SK-N-SH treated with all-trans-retinoic acid at 6 μM for 48 hours (cell line): ENCODE measurements around the gene IFNA6.
A peak's percentile ranks its signal among the peaks of the same experiment; 100 is the strongest.

Source experiments
- ATAC-seq: fragments of 200-7000 bp; cut with Tn5 transposase; 3 replicates; pipeline ENCODE4 v1.9.1; 2020; ENCODE audit warnings: mild to moderate bottlenecking, moderate library complexity
- ARNTL ChIP-seq: fragments of 450-650 bp; formaldehyde crosslinking; IDR thresholded peaks from 2 replicates; pipeline ENCODE4 v1.5.0; 2020; ENCODE audit warnings: low read depth, mild to moderate bottlenecking, moderate library complexity, borderline replicate concordance
- CSDC2 ChIP-seq: fragments of 250-450 bp; sonication (Bioruptor Pico); IDR thresholded peaks from 2 replicates; pipeline ENCODE4 v1.5.0; 2020; ENCODE audit warnings: mild to moderate bottlenecking, moderate library complexity
- GLIS3 ChIP-seq: fragments of 250-450 bp; sonication (Bioruptor Pico); IDR thresholded peaks from 2 replicates; pipeline ENCODE4 v1.5.0; 2020; ENCODE audit warnings: mild to moderate bottlenecking, moderate library complexity
- ISL1 ChIP-seq: fragments of 250-450 bp; sonication (Bioruptor Pico); IDR thresholded peaks from 2 replicates; pipeline ENCODE4 v2.1.2; 2022; ENCODE audit warnings: mild to moderate bottlenecking, moderate library complexity
- RARB ChIP-seq: fragments of 250-450 bp; sonication (Bioruptor Pico); IDR thresholded peaks from 2 replicates; pipeline ENCODE4 v1.8.0; 2021; ENCODE audit warnings: mild to moderate bottlenecking, moderate library complexity
- TCF4 ChIP-seq: fragments of 250-450 bp; sonication (Bioruptor Pico); IDR thresholded peaks from 2 replicates; pipeline ENCODE4 v1.8.0; 2021; ENCODE audit warnings: mild to moderate bottlenecking, moderate library complexity, borderline replicate concordance
- ZC3H10 ChIP-seq: fragments of 250-450 bp; sonication (Bioruptor Pico); IDR thresholded peaks from 2 replicates; pipeline ENCODE4 v1.5.1; 2021; ENCODE audit warnings: mild to moderate bottlenecking, moderate library complexity
- ZFP3 ChIP-seq: fragments of 250-450 bp; sonication (Bioruptor Pico); IDR thresholded peaks from 2 replicates; pipeline ENCODE4 v1.5.0; 2020; ENCODE audit warnings: mild to moderate bottlenecking, moderate library complexity
- ZFP30 ChIP-seq: fragments of 450-650 bp; formaldehyde crosslinking; IDR thresholded peaks from 2 replicates; pipeline ENCODE4 v1.5.0; 2022; ENCODE audit warnings: mild to moderate bottlenecking, moderate library complexity
- ZNF565 ChIP-seq: fragments of 450-650 bp; formaldehyde crosslinking; conservative IDR thresholded peaks from 2 replicates; pipeline ENCODE4 v1.5.0; 2020; ENCODE audit warnings: low read depth, mild to moderate bottlenecking, moderate library complexity
- ZNF70 ChIP-seq: fragments of 450-650 bp; formaldehyde crosslinking; IDR thresholded peaks from 2 replicates; pipeline ENCODE4 v1.5.0; 2020; ENCODE audit warnings: mild to moderate bottlenecking, moderate library complexity
- TF ChIP-seq, protein P1 (sequence below): fragments of 250-450 bp; sonication (Bioruptor Pico); IDR thresholded peaks from 2 replicates; pipeline ENCODE4 v1.8.0; 2020; ENCODE audit warnings: mild to moderate bottlenecking, moderate library complexity, borderline replicate concordance
- TF ChIP-seq, protein P2 (sequence below): fragments of 250-450 bp; sonication (Bioruptor Pico); IDR thresholded peaks from 2 replicates; pipeline ENCODE4 v1.5.0; 2020; ENCODE audit warnings: mild to moderate bottlenecking, moderate library complexity
- TF ChIP-seq, protein P3 (sequence below): fragments of 250-450 bp; sonication (Bioruptor Pico); IDR thresholded peaks from 2 replicates; pipeline ENCODE4 v1.5.1; 2020; ENCODE audit warnings: low read depth, mild to moderate bottlenecking, moderate library complexity
- TF ChIP-seq, protein P4 (sequence below): fragments of 250-450 bp; sonication (Bioruptor Pico); IDR thresholded peaks from 2 replicates; pipeline ENCODE4 v1.8.0; 2021; ENCODE audit warnings: low read depth, mild to moderate bottlenecking, moderate library complexity, borderline replicate concordance
- TF ChIP-seq, protein P5 (sequence below): fragments of 250-450 bp; sonication (Bioruptor Pico); IDR thresholded peaks from 2 replicates; pipeline ENCODE4 v1.5.1; 2021; ENCODE audit warnings: mild to moderate bottlenecking, moderate library complexity

Gene IFNA6

DNA sequence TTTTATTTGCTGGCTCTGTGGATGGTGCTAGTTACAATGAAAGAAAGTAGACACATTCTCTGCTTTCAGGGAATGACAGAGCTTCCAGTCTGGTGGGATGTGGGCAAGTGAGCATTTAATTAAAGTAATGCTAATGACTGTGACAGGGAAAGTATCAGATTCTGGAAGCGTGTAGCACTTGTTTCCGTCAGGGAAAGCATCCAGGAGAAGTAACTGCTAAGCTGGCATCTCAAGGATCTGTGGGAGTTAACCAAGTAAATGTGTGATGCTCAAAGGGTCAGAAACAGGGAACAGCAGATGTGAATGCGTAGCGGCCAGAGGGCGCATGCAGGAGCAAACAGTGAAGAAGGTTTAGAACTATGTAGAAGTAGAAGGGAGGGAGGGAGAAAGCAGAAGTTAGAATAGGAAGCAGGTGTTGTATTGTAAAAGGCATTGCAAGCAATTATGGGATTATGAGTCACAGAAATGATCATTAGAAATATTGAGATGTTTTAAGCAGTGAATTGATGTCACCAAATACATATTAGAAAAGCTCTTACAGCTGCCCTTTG is 27.7 kb downstream of the IFNA6 start (continued):
- TF ChIP-seq ZNF565 (CRISPR knock-in tag) (no peak), ZFP3 (CRISPR knock-in tag) (no peak), GLIS3 (CRISPR knock-in tag) (no peak), CSDC2 (CRISPR knock-in tag) (no peak), ZFP30 (CRISPR knock-in tag) (no peak), TCF4 (CRISPR knock-in tag) (no peak)
- TF ChIP-seq, protein P1, sequence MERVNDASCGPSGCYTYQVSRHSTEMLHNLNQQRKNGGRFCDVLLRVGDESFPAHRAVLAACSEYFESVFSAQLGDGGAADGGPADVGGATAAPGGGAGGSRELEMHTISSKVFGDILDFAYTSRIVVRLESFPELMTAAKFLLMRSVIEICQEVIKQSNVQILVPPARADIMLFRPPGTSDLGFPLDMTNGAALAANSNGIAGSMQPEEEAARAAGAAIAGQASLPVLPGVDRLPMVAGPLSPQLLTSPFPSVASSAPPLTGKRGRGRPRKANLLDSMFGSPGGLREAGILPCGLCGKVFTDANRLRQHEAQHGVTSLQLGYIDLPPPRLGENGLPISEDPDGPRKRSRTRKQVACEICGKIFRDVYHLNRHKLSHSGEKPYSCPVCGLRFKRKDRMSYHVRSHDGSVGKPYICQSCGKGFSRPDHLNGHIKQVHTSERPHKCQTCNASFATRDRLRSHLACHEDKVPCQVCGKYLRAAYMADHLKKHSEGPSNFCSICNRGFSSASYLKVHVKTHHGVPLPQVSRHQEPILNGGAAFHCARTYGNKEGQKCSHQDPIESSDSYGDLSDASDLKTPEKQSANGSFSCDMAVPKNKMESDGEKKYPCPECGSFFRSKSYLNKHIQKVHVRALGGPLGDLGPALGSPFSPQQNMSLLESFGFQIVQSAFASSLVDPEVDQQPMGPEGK (CRISPR knock-in tag) = no peak
- TF ChIP-seq, protein P2, sequence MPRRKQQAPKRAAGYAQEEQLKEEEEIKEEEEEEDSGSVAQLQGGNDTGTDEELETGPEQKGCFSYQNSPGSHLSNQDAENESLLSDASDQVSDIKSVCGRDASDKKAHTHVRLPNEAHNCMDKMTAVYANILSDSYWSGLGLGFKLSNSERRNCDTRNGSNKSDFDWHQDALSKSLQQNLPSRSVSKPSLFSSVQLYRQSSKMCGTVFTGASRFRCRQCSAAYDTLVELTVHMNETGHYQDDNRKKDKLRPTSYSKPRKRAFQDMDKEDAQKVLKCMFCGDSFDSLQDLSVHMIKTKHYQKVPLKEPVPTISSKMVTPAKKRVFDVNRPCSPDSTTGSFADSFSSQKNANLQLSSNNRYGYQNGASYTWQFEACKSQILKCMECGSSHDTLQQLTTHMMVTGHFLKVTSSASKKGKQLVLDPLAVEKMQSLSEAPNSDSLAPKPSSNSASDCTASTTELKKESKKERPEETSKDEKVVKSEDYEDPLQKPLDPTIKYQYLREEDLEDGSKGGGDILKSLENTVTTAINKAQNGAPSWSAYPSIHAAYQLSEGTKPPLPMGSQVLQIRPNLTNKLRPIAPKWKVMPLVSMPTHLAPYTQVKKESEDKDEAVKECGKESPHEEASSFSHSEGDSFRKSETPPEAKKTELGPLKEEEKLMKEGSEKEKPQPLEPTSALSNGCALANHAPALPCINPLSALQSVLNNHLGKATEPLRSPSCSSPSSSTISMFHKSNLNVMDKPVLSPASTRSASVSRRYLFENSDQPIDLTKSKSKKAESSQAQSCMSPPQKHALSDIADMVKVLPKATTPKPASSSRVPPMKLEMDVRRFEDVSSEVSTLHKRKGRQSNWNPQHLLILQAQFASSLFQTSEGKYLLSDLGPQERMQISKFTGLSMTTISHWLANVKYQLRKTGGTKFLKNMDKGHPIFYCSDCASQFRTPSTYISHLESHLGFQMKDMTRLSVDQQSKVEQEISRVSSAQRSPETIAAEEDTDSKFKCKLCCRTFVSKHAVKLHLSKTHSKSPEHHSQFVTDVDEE (CRISPR knock-in tag) = no peak

DNA sequence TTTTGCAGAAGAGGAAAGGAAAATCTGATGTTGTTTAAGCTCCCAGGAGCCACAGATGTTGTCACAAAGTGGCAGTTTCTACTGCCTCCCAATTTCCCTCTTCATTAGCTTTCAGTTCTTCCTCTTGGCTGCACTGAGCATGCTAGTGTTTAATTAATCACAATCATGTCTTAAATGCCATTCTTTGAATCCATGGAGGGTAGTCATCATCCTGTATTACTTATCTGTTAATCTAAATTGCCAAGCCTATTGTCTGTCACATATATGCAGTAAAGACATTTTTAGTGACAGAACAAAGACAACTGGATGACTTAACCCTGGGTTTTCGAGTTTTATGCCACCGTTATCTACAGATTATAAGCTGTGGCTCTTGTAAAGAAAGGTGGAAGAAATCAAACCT is 30.2 kb downstream of the IFNA6 start:
- TF ChIP-seq ZC3H10 (CRISPR knock-in tag) = no peak
- TF ChIP-seq, protein P3, sequence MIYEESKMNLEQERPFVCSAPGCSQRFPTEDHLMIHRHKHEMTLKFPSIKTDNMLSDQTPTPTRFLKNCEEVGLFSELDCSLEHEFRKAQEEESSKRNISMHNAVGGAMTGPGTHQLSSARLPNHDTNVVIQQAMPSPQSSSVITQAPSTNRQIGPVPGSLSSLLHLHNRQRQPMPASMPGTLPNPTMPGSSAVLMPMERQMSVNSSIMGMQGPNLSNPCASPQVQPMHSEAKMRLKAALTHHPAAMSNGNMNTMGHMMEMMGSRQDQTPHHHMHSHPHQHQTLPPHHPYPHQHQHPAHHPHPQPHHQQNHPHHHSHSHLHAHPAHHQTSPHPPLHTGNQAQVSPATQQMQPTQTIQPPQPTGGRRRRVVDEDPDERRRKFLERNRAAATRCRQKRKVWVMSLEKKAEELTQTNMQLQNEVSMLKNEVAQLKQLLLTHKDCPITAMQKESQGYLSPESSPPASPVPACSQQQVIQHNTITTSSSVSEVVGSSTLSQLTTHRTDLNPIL (CRISPR knock-in tag) = no peak
- no peak for TF ChIP-seq ISL1 (CRISPR knock-in tag)
- no peak for TF ChIP-seq ZNF70 (CRISPR knock-in tag)
- TF ChIP-seq, protein P1 (CRISPR knock-in tag) = no peak
- no peak for TF ChIP-seq ZNF565 (CRISPR knock-in tag)
- TF ChIP-seq, protein P4, sequence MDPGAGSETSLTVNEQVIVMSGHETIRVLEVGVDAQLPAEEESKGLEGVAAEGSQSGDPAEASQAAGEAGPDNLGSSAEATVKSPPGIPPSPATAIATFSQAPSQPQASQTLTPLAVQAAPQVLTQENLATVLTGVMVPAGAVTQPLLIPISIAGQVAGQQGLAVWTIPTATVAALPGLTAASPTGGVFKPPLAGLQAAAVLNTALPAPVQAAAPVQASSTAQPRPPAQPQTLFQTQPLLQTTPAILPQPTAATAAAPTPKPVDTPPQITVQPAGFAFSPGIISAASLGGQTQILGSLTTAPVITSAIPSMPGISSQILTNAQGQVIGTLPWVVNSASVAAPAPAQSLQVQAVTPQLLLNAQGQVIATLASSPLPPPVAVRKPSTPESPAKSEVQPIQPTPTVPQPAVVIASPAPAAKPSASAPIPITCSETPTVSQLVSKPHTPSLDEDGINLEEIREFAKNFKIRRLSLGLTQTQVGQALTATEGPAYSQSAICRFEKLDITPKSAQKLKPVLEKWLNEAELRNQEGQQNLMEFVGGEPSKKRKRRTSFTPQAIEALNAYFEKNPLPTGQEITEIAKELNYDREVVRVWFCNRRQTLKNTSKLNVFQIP (CRISPR knock-in tag) = no peak
- ATAC-seq = no peak

DNA sequence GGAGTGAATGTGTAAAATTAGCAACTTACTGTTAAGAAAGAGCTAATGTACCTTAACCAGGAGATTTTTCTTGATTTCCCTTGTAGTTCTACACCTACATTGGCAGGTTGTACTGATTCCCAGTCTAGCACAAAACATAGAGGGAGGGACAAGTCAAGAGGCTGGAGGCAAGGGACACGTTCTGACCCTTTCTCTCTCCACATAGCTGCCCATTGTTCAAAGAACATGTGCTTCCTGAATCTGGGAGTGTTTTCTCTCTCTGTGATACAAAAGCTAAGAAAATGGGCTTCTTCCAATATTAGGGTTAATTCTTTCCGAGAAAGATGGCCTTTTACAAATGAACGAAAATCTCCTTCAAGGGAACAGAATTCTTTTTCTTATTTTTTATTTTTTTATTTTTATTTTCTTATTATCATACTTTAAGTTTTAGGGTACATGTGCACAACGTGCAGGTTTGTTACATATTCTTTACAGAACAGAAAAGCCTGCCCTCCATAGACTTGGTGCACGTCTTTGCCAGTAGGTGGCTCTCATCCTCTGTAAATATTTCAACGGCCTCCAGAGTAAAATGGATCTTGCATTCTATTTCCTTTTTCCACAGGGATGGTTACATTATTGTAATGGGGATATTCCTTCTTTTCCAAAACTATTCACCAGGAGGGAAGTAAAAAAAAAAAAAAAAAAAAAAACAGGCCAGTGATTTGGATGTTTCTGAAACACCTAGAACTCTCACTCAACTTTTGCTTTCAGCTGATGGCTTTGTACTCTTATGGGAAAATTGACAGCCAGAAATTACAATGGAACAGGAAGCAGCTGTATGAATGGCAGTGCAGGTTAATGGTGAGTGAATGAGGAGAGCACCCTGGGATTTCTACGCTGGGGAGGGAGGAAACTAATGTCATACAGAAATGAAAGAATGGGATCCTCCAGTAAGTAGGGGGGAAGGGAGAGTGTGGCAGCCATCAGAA is 32.4 kb downstream of the IFNA6 start:
- TF ChIP-seq ARNTL (CRISPR knock-in tag) (no peak), TCF4 (CRISPR knock-in tag) (no peak), RARB (CRISPR knock-in tag) (no peak), ZFP30 (CRISPR knock-in tag) (no peak), ZNF565 (CRISPR knock-in tag) (no peak)
- TF ChIP-seq, protein P5, sequence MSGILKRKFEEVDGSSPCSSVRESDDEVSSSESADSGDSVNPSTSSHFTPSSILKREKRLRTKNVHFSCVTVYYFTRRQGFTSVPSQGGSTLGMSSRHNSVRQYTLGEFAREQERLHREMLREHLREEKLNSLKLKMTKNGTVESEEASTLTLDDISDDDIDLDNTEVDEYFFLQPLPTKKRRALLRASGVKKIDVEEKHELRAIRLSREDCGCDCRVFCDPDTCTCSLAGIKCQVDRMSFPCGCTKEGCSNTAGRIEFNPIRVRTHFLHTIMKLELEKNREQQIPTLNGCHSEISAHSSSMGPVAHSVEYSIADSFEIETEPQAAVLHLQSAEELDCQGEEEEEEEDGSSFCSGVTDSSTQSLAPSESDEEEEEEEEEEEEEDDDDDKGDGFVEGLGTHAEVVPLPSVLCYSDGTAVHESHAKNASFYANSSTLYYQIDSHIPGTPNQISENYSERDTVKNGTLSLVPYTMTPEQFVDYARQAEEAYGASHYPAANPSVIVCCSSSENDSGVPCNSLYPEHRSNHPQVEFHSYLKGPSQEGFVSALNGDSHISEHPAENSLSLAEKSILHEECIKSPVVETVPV (CRISPR knock-in tag) = no peak
- TF ChIP-seq, protein P4 (CRISPR knock-in tag) = no peak
- peak; percentile 96 for ATAC-seq
